Smooth muscle cell of the brain vasculature (primary cell): ENCODE data around the gene SYT1.

Experiments
- DNase-seq: peaks from one replicate; pipeline ENCODE4 v3.0.0-alpha.2; 2012; ENCODE audit warnings: low read depth, low spot score

Gene SYT1

GRCh38 chr12:79344855-79345847, 480.6 kb downstream of the SYT1 start:
- DNase-seq: no peak

- no peak for DNase-seq
Measured at GRCh38 chr12:79347866-79348265, 483.3 kb downstream of the SYT1 start.

- no peak for DNase-seq
Measured at GRCh38 chr12:79351251-79351650, 486.7 kb downstream of the SYT1 start.

GRCh38 chr12:79356216-79356615, 491.6 kb downstream of the SYT1 start:
- DNase-seq: no peak

- no peak for DNase-seq
Measured at GRCh38 chr12:79357048-79357447, 492.5 kb downstream of the SYT1 start.

- no peak for DNase-seq
Measured at GRCh38 chr12:79358716-79359300, 494.2 kb downstream of the SYT1 start.

GRCh38 chr12:79360286-79360685, 495.7 kb downstream of the SYT1 start:
- no peak for DNase-seq

- DNase-seq: no peak
Measured at GRCh38 chr12:79360936-79361335, 496.4 kb downstream of the SYT1 start.

- DNase-seq: no peak
Measured at GRCh38 chr12:79364197-79364596, 499.6 kb downstream of the SYT1 start.

GRCh38 chr12:79366374-79366773, 501.8 kb downstream of the SYT1 start:
- DNase-seq: no peak

- DNase-seq: no peak
Measured at GRCh38 chr12:79367032-79367589, 502.5 kb downstream of the SYT1 start.

- DNase-seq: no peak
Measured at GRCh38 chr12:79370021-79370420, 505.4 kb downstream of the SYT1 start.

- DNase-seq: no peak
Measured at GRCh38 chr12:79371226-79371625, 506.7 kb downstream of the SYT1 start.

- DNase-seq: no peak
Measured at GRCh38 chr12:79373896-79374499, 509.4 kb downstream of the SYT1 start.

GRCh38 chr12:79374545-79374944, 510.0 kb downstream of the SYT1 start:
- no peak for DNase-seq

GRCh38 chr12:79375050-79375449, 510.5 kb downstream of the SYT1 start:
- no peak for DNase-seq

GRCh38 chr12:79378496-79378895, 513.9 kb downstream of the SYT1 start:
- DNase-seq: peak; percentile 10

GRCh38 chr12:79380402-79380801, 515.8 kb downstream of the SYT1 start:
- no peak for DNase-seq

GRCh38 chr12:79381248-79382208, 517.0 kb downstream of the SYT1 start:
- DNase-seq: no peak

- DNase-seq: no peak
Measured at GRCh38 chr12:79384551-79384950, 520.0 kb downstream of the SYT1 start.

- DNase-seq: no peak
Measured at GRCh38 chr12:79388011-79388410, 523.4 kb downstream of the SYT1 start.
